OCI-LY7 (cell line): Measurements from ENCODE around the gene ZNF506. TPM values are rescaled to one million over a fixed set of nuclear protein-coding genes. Genes with fewer than 3 reads are reported as not detected.

ENCODE experiments used
- BruUV-seq: library from RNA; stranded (reverse); fragments of 400-500 nt; replicated peaks from 2 replicates; lab custom pipeline; 2021; lab: Mats Ljungman, UMichigan
- CTCF ChIA-PET: fragments of 300-600 bp; sonication (Branson Sonifier 250); formaldehyde crosslinking; loops from one replicate; lab custom pipeline; 2022; ENCODE audit warnings: antibody characterized with exemption; ENCODE audit not compliant: unreplicated experiment; lab: Charles Lee
- POLR2A ChIA-PET: fragments of 300-600 bp; sonication (Branson Sonifier 250); formaldehyde crosslinking; loops from one replicate; lab custom pipeline; 2022; ENCODE audit warnings: antibody characterized with exemption; lab: Charles Lee
- DNase-seq: peaks from one replicate; pipeline ENCODE4 v3.0.0-alpha.2; 2015; ENCODE audit warnings: low spot score
- H2AFZ ChIP-seq: fragments of 200-600 bp; sonication (generic), shearing (Covaris generic); 2 replicates; pipeline ENCODE4 v1.6.1; 2014; ENCODE audit warnings: mild to moderate bottlenecking, antibody characterized with exemption, low read length, moderate library complexity
- H3K27ac ChIP-seq: fragments of 200-600 bp; sonication (generic); 2 replicates; pipeline ENCODE4 v1.5.1; 2014; ENCODE audit warnings: mixed run types, low read depth, mild to moderate bottlenecking, moderate library complexity, low read length, inconsistent platforms; ENCODE audit not compliant: poor library complexity, severe bottlenecking
- H3K36me3 ChIP-seq: fragments of 200-600 bp; sonication (generic); 2 replicates; pipeline ENCODE4 v1.6.1; 2014; ENCODE audit warnings: mild to moderate bottlenecking, antibody characterized with exemption, low read length, moderate library complexity, mixed read lengths; ENCODE audit not compliant: insufficient read depth
- H3K4me1 ChIP-seq: fragments of 200-600 bp; sonication (generic); 2 replicates; pipeline ENCODE4 v1.5.1; 2014; ENCODE audit warnings: mild to moderate bottlenecking, low read length; ENCODE audit not compliant: insufficient read depth, poor library complexity, severe bottlenecking
- H3K4me2 ChIP-seq: fragments of 200-600 bp; sonication (generic); 2 replicates; pipeline ENCODE4 v1.6.1; 2014; ENCODE audit warnings: mild to moderate bottlenecking, low read length
- H3K4me3 ChIP-seq: fragments of 200-600 bp; sonication (generic); 2 replicates; pipeline ENCODE4 v1.5.1; 2014; ENCODE audit warnings: mild to moderate bottlenecking, low read depth, low read length; ENCODE audit not compliant: poor library complexity, severe bottlenecking
- H3K79me2 ChIP-seq: fragments of 200-600 bp; sonication (generic); 2 replicates; pipeline ENCODE4 v1.6.1; 2016; ENCODE audit warnings: low read depth, mild to moderate bottlenecking, low read length, moderate library complexity, mixed read lengths; ENCODE audit not compliant: insufficient read depth
- H3K9me2 ChIP-seq: fragments of 200-600 bp; sonication (generic); 2 replicates; pipeline ENCODE4 v1.6.1; 2016; ENCODE audit warnings: mild to moderate bottlenecking, low read length, mixed read lengths; ENCODE audit not compliant: insufficient read depth
- H3K9me3 ChIP-seq: fragments of 200-600 bp; sonication (generic); 2 replicates; pipeline ENCODE4 v1.6.1; 2014; ENCODE audit warnings: mild to moderate bottlenecking, mixed run types, low read length, mixed read lengths
- H4K20me1 ChIP-seq: fragments of 200-600 bp; sonication (generic); 2 replicates; pipeline ENCODE4 v1.6.1; 2014; ENCODE audit warnings: mild to moderate bottlenecking, antibody characterized with exemption, low read length, moderate library complexity, mixed read lengths; ENCODE audit not compliant: insufficient read depth
- EZH2phosphoT487 ChIP-seq: fragments of 200-600 bp; sonication (generic); IDR thresholded peaks from 2 replicates; pipeline ENCODE4 v1.6.1; 2018; ENCODE audit warnings: low read depth, borderline replicate concordance, mild to moderate bottlenecking, mixed run types, antibody characterized with exemption, low read length, moderate library complexity, mixed read lengths
- intact Hi-C: fragments of 100-400 bp; cut with micrococcal nuclease; formaldehyde crosslinking; loops from one replicate; pipeline ENCODE4 v1.10.0; 2022; ENCODE audit not compliant: unreplicated experiment
- total RNA-seq, 2 experiments: library from RNA; depleted of rRNA in 1 of 2; stranded (reverse); fragments of >200 nt in 1 of 2; shearing (Covaris generic) in 1 of 2; gene quantifications; 2 replicates each; pipeline ENCODE4 v1.2.3, GENCODE V29; 2014 to 2022
- TF ChIP-seq, protein P1 (sequence below): fragments of 200-600 bp; sonication (generic); conservative IDR thresholded peaks from 2 replicates; pipeline ENCODE4 v1.5.1; 2014; ENCODE audit warnings: mild to moderate bottlenecking, antibody characterized with exemption, low read length, moderate library complexity, mixed read lengths

Gene ZNF506
- total RNA-seq, 2 experiments from 2014 or later, result 29.7 to 36.4 TPM

DNA sequence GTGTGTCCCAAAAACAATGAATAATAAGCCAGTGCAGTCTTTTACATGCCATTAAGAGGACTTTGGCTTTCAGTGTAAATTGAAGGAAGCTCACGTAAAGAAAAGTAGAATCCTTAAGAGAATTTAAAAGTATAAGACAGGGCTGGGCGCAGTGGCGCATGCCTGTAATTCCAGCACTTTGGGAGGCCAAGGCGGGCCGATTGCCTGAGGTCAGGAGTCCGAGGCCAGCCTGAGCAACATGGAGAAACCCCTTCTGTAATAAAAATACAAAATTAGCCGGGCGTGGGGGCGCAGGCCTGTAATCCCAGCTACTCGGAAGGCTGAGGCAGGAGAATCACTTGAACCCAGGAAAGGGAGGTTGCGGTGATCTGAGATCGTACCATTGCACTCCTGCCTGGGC lies 26.2 kb upstream of the ZNF506 start:
- ChIA-PET CTCF (no interaction called here), POLR2A (no interaction called here)
- DNase-seq, result no peak
- no peak overlapping the region for H3K27ac ChIP-seq
- BruUV-seq, result no TSS peak
- H3K79me2 ChIP-seq, result no peaks in the 10 kb centered on the region
- H3K4me1 ChIP-seq, result peaks cover 4% of the 10 kb centered on the region
- no peak overlapping the region for H3K4me2 ChIP-seq
- no peak overlapping the region for H2AFZ ChIP-seq
- no peak overlapping the region for H3K4me3 ChIP-seq
- no peaks in the 10 kb centered on the region for H4K20me1 ChIP-seq
- H3K9me2 ChIP-seq, result no peaks in the 10 kb centered on the region
- H3K9me3 ChIP-seq, result peaks cover 27% of the 10 kb centered on the region
- TF ChIP-seq EZH2phosphoT487, result no peak
- TF ChIP-seq, protein P1, sequence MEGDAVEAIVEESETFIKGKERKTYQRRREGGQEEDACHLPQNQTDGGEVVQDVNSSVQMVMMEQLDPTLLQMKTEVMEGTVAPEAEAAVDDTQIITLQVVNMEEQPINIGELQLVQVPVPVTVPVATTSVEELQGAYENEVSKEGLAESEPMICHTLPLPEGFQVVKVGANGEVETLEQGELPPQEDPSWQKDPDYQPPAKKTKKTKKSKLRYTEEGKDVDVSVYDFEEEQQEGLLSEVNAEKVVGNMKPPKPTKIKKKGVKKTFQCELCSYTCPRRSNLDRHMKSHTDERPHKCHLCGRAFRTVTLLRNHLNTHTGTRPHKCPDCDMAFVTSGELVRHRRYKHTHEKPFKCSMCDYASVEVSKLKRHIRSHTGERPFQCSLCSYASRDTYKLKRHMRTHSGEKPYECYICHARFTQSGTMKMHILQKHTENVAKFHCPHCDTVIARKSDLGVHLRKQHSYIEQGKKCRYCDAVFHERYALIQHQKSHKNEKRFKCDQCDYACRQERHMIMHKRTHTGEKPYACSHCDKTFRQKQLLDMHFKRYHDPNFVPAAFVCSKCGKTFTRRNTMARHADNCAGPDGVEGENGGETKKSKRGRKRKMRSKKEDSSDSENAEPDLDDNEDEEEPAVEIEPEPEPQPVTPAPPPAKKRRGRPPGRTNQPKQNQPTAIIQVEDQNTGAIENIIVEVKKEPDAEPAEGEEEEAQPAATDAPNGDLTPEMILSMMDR, result no peak
- intact Hi-C loops, result no loop called here
- no peaks in the 10 kb centered on the region for H3K36me3 ChIP-seq

DNA sequence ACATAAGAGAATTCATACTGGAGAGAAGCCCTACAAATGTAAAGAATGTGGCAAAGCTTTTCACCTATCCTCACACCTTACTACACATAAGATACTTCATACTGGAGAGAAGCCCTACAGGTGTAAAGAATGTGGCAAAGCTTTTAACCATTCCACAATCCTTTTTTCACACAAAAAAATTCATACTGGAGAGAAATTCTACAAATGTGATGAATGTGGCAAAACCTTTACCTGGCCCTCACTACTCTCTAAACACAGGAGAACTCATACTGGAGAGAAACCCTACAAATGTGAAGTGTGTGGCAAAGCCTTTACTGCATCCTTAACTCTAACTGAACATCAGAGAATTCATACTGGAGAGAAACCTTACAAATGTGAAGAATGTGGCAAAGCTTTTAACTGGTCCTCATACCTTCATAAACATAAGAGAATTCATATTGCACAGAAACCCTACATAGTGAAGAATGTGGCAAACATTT lies 14.0 kb upstream of the ZNF506 start:
- intact Hi-C loops, result no loop called here
- Histone ChIP-seq H3K9me2 (no peaks in the 10 kb centered on the region), H3K79me2 (no peaks in the 10 kb centered on the region), H3K4me1 (no peaks in the 10 kb centered on the region), H3K36me3 (no peaks in the 10 kb centered on the region), H4K20me1 (no peaks in the 10 kb centered on the region), H3K4me3 (no peak overlapping the region), H3K27ac (no peak overlapping the region), H3K4me2 (no peak overlapping the region), H3K9me3 (peaks cover 54% of the 10 kb centered on the region), H2AFZ (no peak overlapping the region)
- CTCF ChIA-PET, result no interaction called here
- BruUV-seq, result no TSS peak
- no peak for TF ChIP-seq EZH2phosphoT487
- TF ChIP-seq, protein P1, result no peak
- DNase-seq, result no peak
- POLR2A ChIA-PET, result no interaction called here

DNA sequence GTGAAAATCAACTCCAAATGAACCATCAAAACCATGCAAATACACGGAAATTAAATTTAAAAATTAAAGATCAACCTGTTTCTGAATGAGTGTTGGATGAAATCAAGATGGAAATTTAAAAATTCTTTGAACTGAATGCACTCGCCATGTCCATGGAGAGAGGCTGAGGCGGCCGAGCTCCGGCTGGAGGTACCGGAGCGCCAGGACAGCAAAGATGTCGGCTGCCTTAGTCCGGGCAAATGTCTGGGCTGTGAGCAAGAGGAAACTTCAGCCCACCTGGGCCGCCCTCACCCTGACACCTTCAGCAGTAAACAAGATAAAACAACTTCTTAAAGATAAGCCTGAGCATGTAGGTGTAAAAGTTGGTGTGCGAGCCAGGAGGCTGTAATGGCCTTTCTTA lies 5.3 kb upstream of the ZNF506 start:
- H3K9me2 ChIP-seq, result no peaks in the 10 kb centered on the region
- H2AFZ ChIP-seq, result no peak overlapping the region
- TF ChIP-seq EZH2phosphoT487, result no peak
- TF ChIP-seq, protein P1, result no peak
- CTCF ChIA-PET, result no interaction called here
- H3K79me2 ChIP-seq, result no peaks in the 10 kb centered on the region; the same call in 1 of the 2 replicates
- no peak overlapping the region for H3K4me2 ChIP-seq
- H3K4me1 ChIP-seq, result peaks cover 4% of the 10 kb centered on the region
- intact Hi-C loops, result loop anchor here (10.0 kb wide), 1 partner anchor 738 kb away; the partner anchor contains the start of gene ZNF737
- no TSS peak for BruUV-seq
- no peak overlapping the region for H3K27ac ChIP-seq
- H4K20me1 ChIP-seq, result no peaks in the 10 kb centered on the region
- DNase-seq, result no peak
- no peaks in the 10 kb centered on the region; the same call in 1 of the 2 replicates for H3K36me3 ChIP-seq
- peaks cover 43% of the 10 kb centered on the region for H3K9me3 ChIP-seq
- H3K4me3 ChIP-seq, result no peak overlapping the region
- POLR2A ChIA-PET, result no interaction called here
